NB4 (cell line): ENCODE measurements around the gene MPDZ.

Source experiments
- DNase-seq: peaks from one replicate; pipeline ENCODE4 v3.0.0; 2010; ENCODE audit warnings: low read depth
- H3K4me3 ChIP-seq: one replicate; pipeline ENCODE4 v1.5.1; 2011; ENCODE audit warnings: mild to moderate bottlenecking, low read depth, low read length, moderate library complexity
- MYC ChIP-seq: IDR thresholded peaks from 2 replicates; pipeline ENCODE4 v1.6.1; 2011; ENCODE audit warnings: low read depth, low read length
- POLR2A ChIP-seq: IDR thresholded peaks from 2 replicates; pipeline ENCODE4 v1.6.1; 2011; ENCODE audit warnings: mild to moderate bottlenecking; ENCODE audit not compliant: insufficient read length; ENCODE audit errors: extremely low read depth
- TF ChIP-seq, protein P1 (sequence below): IDR thresholded peaks from 2 replicates; pipeline ENCODE4 v1.6.1; 2011; ENCODE audit warnings: low read depth, low read length
- TF ChIP-seq, protein P2 (sequence below): IDR thresholded peaks from one replicate; pipeline ENCODE4 v1.5.1; 2012; ENCODE audit warnings: low read depth, low read length

The MPDZ gene

DNA sequence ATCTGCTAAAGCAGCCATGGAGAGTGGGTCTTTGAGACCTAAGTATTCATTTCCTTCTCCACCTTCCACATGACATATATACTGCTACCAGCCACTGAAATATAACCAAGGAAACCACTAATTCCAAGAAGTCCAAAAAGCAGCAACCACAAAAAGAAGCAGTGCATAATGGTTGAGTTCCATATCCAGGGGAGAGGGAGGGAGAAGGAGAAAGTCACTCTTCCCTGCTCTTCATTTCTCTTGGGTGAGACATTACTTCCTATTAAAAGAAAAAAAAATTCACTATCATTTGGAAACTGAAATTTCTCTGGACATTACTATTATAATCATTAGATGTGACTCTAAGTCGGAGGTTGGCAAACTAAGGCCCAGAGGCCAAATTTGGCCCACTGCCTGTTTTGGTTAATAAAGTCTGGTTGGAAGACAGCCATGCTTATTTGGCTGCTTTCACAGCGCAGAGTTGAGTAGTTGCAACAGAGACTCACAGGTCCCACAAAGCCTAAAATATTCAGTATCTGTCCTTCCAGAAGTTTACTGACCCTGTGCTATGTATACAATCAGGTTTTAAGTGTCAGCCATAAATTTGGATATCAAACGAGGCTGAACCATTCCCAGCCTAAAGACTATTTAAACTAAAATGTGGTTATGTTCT is 168.6 kb downstream of the MPDZ start:
- no peak for DNase-seq
- H3K4me3 ChIP-seq = no peak overlapping the region
- TF ChIP-seq MYC (no peak), POLR2A (no peak)
- TF ChIP-seq, protein P1, sequence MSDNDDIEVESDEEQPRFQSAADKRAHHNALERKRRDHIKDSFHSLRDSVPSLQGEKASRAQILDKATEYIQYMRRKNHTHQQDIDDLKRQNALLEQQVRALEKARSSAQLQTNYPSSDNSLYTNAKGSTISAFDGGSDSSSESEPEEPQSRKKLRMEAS = no peak
- TF ChIP-seq, protein P2, sequence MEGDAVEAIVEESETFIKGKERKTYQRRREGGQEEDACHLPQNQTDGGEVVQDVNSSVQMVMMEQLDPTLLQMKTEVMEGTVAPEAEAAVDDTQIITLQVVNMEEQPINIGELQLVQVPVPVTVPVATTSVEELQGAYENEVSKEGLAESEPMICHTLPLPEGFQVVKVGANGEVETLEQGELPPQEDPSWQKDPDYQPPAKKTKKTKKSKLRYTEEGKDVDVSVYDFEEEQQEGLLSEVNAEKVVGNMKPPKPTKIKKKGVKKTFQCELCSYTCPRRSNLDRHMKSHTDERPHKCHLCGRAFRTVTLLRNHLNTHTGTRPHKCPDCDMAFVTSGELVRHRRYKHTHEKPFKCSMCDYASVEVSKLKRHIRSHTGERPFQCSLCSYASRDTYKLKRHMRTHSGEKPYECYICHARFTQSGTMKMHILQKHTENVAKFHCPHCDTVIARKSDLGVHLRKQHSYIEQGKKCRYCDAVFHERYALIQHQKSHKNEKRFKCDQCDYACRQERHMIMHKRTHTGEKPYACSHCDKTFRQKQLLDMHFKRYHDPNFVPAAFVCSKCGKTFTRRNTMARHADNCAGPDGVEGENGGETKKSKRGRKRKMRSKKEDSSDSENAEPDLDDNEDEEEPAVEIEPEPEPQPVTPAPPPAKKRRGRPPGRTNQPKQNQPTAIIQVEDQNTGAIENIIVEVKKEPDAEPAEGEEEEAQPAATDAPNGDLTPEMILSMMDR = no peak

- DNase-seq = no peak
- TF ChIP-seq POLR2A = no peak
- TF ChIP-seq, protein P2 = no peak
- TF ChIP-seq MYC = no peak
- TF ChIP-seq, protein P1 = no peak
- no peak overlapping the region for H3K4me3 ChIP-seq
Observed at GRCh38 chr9:13109781-13110180, 169.7 kb downstream of the MPDZ start.

DNA sequence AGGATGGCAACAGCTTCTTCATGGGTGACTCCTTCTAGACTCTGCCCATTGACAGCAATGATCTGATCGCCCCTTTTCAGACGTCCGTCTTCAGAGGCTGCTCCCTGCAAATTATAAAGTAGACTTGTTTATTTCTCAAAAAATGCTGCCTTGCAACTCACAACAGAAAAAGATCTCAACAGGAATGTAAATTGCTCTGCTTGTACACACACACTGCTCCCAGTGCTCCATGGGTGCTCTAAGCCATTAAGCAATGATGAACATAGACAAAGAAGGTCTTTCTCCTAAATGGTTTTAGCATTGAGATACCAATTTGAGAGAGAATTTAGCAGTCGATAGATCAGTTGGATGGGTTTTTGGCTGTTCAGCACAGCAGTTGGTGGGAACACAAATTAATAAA is 172.5 kb downstream of the MPDZ start:
- TF ChIP-seq, protein P1 = no peak
- TF ChIP-seq POLR2A (no peak), MYC (no peak)
- TF ChIP-seq, protein P2 = no peak
- DNase-seq = no peak
- H3K4me3 ChIP-seq = no peak overlapping the region

DNA sequence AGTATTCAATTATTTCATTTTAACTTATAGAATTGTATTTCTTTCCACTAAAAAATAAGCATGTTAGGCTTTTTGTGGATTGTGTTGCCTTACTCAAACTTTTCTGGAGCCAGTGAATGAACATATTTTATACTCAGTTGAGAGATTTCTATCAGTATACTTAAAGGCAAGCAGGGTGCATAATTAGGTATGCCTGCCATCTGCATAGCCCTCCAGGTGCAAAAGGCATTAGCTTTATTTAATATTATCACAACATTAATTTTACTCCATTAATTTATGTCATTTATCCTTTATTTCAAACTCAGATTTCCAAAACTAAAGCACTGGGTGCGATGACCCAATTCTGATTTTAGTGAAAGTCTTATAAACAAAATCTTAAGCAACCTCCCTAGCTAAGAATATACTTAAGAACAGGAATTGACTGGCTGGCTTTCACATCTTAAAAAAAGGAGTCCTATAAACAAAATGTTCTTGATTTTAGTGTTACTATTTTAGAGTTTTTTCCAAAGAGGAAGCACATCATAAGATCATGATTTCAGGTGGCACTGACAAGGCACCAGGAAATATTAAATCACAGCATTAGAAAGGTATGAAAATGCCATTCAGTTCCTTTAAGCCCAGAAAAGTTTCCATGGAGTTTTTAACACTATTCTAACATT is 178.4 kb downstream of the MPDZ start:
- DNase-seq = no peak
- TF ChIP-seq POLR2A = no peak
- TF ChIP-seq MYC = no peak
- TF ChIP-seq, protein P2 = no peak
- TF ChIP-seq, protein P1 = no peak
- no peak overlapping the region for H3K4me3 ChIP-seq

DNA sequence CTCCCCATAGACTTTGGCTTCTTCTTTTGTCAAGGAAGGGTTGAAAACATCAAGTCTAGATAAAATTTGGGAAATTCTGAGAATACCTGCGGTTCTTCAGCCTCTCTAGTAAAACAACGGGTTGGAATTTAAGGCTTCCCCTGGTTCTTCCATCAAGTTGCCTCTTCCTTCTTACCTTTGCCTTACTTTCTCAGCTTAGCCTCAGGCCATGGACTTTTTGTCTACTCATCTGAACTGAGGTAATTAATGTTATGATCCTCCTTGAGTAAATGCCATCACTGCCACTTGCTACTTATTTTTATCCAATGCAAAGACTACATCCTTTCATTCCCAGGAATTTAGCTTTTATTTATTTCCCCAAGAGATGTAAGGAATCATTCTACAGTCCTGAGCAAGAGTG is 184.4 kb downstream of the MPDZ start:
- no peak for DNase-seq
- TF ChIP-seq POLR2A = no peak
- TF ChIP-seq, protein P2 = no peak
- TF ChIP-seq MYC = no peak
- TF ChIP-seq, protein P1 = no peak
- H3K4me3 ChIP-seq = no peak overlapping the region
